HCT116 (cell line): ENCODE measurements around the gene SLC25A6.

Experiments
- EGR1 ChIP-seq: IDR thresholded peaks from 2 replicates; pipeline ENCODE4 v1.6.1; 2012; ENCODE audit warnings: low read depth
- EZH2 ChIP-seq: fragments of 200-600 bp; sonication (generic); IDR thresholded peaks from 2 replicates; pipeline ENCODE4 v1.6.1; 2017; ENCODE audit warnings: antibody characterized with exemption, mixed run types
- POLR2A ChIP-seq: IDR thresholded peaks from 2 replicates; pipeline ENCODE4 v1.7.0; 2011; ENCODE audit warnings: borderline replicate concordance; ENCODE audit not compliant: insufficient read depth, insufficient read length; ENCODE audit errors: extremely low read depth
- POLR2AphosphoS5 ChIP-seq: IDR thresholded peaks from 2 replicates; pipeline ENCODE4 v1.6.1; 2011; ENCODE audit warnings: mild to moderate bottlenecking, low read depth, low read length, moderate library complexity
- SRF ChIP-seq: IDR thresholded peaks from 2 replicates; pipeline ENCODE4 v1.6.1; 2012; ENCODE audit warnings: low read depth
- TCF7L2 ChIP-seq: IDR thresholded peaks from 2 replicates; pipeline ENCODE4 v1.7.0; 2011; ENCODE audit warnings: borderline replicate concordance, inconsistent platforms; ENCODE audit not compliant: insufficient read depth, insufficient read length; ENCODE audit errors: extremely low read depth
- ZNF274 ChIP-seq: fragments of 200-500 bp; sonication (Bioruptor generic); IDR thresholded peaks from 2 replicates; pipeline ENCODE4 v1.6.1; 2014; ENCODE audit warnings: mild to moderate bottlenecking, low read depth, low read length, inconsistent platforms
- TF ChIP-seq, protein P1 (sequence below), 3 experiments: fragments of 200-600 bp in 1 of 3; sonication (generic) in 1 of 3; IDR thresholded peaks in 2 of 3; conservative IDR thresholded peaks in 1 of 3; 2 replicates each; pipeline ENCODE4 v1.5.1; 2012 to 2017; ENCODE audit warnings: low read depth in 2 of 3, low read length in 2 of 3, antibody characterized with exemption in 1 of 3, borderline replicate concordance in 1 of 3, control low read depth in 1 of 3, mild to moderate bottlenecking in 1 of 3, mixed read lengths in 1 of 3, mixed run types in 1 of 3, moderate library complexity in 1 of 3; ENCODE audit not compliant: insufficient read depth in 1 of 3

DNA sequence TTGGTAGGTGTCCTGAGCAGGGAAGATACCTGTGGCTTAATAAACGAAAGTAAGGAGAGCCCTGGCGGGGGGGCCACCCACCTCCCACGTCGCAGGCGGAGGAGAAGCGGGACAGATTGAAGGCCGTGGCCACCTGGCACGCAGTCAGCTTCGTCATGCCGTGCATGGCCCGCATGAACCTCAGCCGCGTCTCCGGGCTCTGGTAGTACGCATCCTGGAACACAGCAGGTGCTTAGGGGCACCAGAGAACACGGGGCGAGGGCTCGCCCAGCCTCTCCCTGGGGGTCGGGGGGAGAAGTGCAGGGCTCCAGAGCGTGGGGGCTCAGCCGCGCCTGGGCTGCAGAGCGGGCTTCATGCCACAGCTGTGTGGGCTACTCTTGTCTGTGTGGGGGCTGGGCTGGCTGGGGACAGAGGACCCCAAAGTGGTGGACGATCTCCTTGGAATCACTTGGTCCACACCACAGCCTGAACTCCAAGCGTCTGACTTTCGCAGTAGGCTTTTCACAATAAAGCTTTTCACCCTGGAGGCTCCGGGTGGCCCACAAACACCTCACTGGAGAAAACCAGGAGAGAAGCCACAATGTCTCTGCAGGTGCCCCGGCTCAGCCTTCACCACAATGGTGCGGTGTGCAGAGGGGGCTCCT is 27.1 kb upstream of the SLC25A6 start:
- TF ChIP-seq EGR1 (no peak), POLR2A (no peak), EZH2 (no peak), POLR2AphosphoS5 (no peak; the same call in 1 of the 2 replicates), SRF (no peak), TCF7L2 (no peak), ZNF274 (no peak)
- TF ChIP-seq, protein P1, sequence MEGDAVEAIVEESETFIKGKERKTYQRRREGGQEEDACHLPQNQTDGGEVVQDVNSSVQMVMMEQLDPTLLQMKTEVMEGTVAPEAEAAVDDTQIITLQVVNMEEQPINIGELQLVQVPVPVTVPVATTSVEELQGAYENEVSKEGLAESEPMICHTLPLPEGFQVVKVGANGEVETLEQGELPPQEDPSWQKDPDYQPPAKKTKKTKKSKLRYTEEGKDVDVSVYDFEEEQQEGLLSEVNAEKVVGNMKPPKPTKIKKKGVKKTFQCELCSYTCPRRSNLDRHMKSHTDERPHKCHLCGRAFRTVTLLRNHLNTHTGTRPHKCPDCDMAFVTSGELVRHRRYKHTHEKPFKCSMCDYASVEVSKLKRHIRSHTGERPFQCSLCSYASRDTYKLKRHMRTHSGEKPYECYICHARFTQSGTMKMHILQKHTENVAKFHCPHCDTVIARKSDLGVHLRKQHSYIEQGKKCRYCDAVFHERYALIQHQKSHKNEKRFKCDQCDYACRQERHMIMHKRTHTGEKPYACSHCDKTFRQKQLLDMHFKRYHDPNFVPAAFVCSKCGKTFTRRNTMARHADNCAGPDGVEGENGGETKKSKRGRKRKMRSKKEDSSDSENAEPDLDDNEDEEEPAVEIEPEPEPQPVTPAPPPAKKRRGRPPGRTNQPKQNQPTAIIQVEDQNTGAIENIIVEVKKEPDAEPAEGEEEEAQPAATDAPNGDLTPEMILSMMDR (IDR thresholded peaks at IDR 0.05 in 2 of 3, conservative IDR thresholded peaks at IDR 0.05 in 1 of 3; ENCODE audit: borderline replicate concordance in 1 of 3, insufficient read depth in 1 of 3, low read depth in 2 of 3, low read length in 2 of 3) = no peak
